Endothelial cell of umbilical vein (primary cell): ENCODE measurements around the gene GATD1.

Source experiments
- CTCF ChIP-seq, 2 donors: IDR thresholded peaks; 1 replicate in 1 of 2; 2 replicates in 1 of 2; pipeline ENCODE4 v1.5.1; 2011; ENCODE audit warnings: low read length in 2 of 2, mild to moderate bottlenecking in 2 of 2, moderate library complexity in 2 of 2, control low read depth in 1 of 2, inconsistent platforms in 1 of 2, low read depth in 1 of 2; ENCODE audit not compliant: insufficient read depth in 1 of 2; ENCODE audit errors: extremely low read depth in 1 of 2
- EZH2 ChIP-seq: IDR thresholded peaks from 2 replicates; pipeline ENCODE4 v1.6.1; 2012; ENCODE audit warnings: borderline replicate concordance, low read depth, mild to moderate bottlenecking, moderate library complexity, low read length, inconsistent platforms; ENCODE audit not compliant: severe bottlenecking
- FOS ChIP-seq: IDR thresholded peaks from 2 replicates; pipeline ENCODE4 v1.6.1; 2011; ENCODE audit warnings: mild to moderate bottlenecking, low read length, moderate library complexity, borderline replicate concordance; ENCODE audit not compliant: insufficient read depth
- MYC ChIP-seq: IDR thresholded peaks from one replicate; pipeline ENCODE4 v1.6.1; 2011; ENCODE audit warnings: mild to moderate bottlenecking, low read depth, low read length
- POLR2A ChIP-seq: IDR thresholded peaks from 2 replicates; pipeline ENCODE4 v1.6.1; 2012; ENCODE audit warnings: low read depth, mild to moderate bottlenecking, control low read depth, low read length
- POLR2AphosphoS5 ChIP-seq: IDR thresholded peaks from 2 replicates; pipeline ENCODE4 v1.6.1; 2012; ENCODE audit warnings: low read depth, mild to moderate bottlenecking, control low read depth, low read length, moderate library complexity; ENCODE audit not compliant: insufficient read depth

- TF ChIP-seq CTCF (IDR thresholded peaks at IDR 0.05; ENCODE audit: extremely low read depth in 1 of 2, insufficient read depth in 1 of 2, low read depth in 1 of 2, low read length in 2 of 2), result no peak
- no peak for TF ChIP-seq EZH2
- TF ChIP-seq MYC, result no peak
- no peak for TF ChIP-seq POLR2AphosphoS5
- no peak for TF ChIP-seq FOS
- no peak for TF ChIP-seq POLR2A
Measured at GRCh38 chr11:729492-730074, 47.7 kb downstream of the GATD1 start.
